Measurements from ENCODE around the gene CSRNP3.

GRCh38 chr2:165693838-165694237 is 224.3 kb downstream of the CSRNP3 start:
- TF ChIP-seq, protein P1, sequence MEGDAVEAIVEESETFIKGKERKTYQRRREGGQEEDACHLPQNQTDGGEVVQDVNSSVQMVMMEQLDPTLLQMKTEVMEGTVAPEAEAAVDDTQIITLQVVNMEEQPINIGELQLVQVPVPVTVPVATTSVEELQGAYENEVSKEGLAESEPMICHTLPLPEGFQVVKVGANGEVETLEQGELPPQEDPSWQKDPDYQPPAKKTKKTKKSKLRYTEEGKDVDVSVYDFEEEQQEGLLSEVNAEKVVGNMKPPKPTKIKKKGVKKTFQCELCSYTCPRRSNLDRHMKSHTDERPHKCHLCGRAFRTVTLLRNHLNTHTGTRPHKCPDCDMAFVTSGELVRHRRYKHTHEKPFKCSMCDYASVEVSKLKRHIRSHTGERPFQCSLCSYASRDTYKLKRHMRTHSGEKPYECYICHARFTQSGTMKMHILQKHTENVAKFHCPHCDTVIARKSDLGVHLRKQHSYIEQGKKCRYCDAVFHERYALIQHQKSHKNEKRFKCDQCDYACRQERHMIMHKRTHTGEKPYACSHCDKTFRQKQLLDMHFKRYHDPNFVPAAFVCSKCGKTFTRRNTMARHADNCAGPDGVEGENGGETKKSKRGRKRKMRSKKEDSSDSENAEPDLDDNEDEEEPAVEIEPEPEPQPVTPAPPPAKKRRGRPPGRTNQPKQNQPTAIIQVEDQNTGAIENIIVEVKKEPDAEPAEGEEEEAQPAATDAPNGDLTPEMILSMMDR (conservative IDR thresholded peaks at IDR 0.05), result no peak
- no peak for TF ChIP-seq EZH2 (IDR thresholded peaks at IDR 0.05; ENCODE audit: low read depth)
